MM.1S (cell line): ENCODE measurements around the gene BLOC1S4.

ENCODE experiments used
- DNase-seq: peaks from one replicate; pipeline ENCODE4 v3.0.0-alpha.2; 2015
- H2AFZ ChIP-seq: fragments of 300-600 bp; sonication (generic); 2 replicates; pipeline ENCODE4 v1.6.0; 2016; ENCODE audit warnings: antibody characterized with exemption, low read length
- H3F3A ChIP-seq: fragments of 300-600 bp; sonication (generic); 2 replicates; pipeline ENCODE4 v1.6.1; 2016; ENCODE audit warnings: mild to moderate bottlenecking, antibody characterized with exemption, low read length, moderate library complexity, mixed read lengths; ENCODE audit not compliant: insufficient read depth
- H3K27ac ChIP-seq: fragments of 300-600 bp; sonication (generic); 2 replicates; pipeline ENCODE4 v1.5.1; 2016; ENCODE audit warnings: mild to moderate bottlenecking, low read length
- H3K27me3 ChIP-seq: fragments of 300-600 bp; sonication (generic); replicated peaks from 2 replicates; pipeline ENCODE4 v1.6.0; 2016; ENCODE audit warnings: low read length; ENCODE audit not compliant: insufficient read depth
- H3K36me3 ChIP-seq: fragments of 300-600 bp; sonication (generic); replicated peaks from 2 replicates; pipeline ENCODE4 v1.6.1; 2016; ENCODE audit warnings: mild to moderate bottlenecking, low read length, mixed read lengths; ENCODE audit not compliant: insufficient read depth
- H3K4me1 ChIP-seq: fragments of 300-600 bp; sonication (generic); 2 replicates; pipeline ENCODE4 v1.6.1; 2016; ENCODE audit warnings: low read length, mixed read lengths
- H3K4me2 ChIP-seq: fragments of 300-600 bp; sonication (generic); 2 replicates; pipeline ENCODE4 v1.6.0; 2016; ENCODE audit warnings: low read depth, low read length
- H3K4me3 ChIP-seq: fragments of 300-600 bp; sonication (generic); 2 replicates; pipeline ENCODE4 v1.5.1; 2016; ENCODE audit warnings: low read length, mixed read lengths
- H3K79me2 ChIP-seq: fragments of 300-600 bp; sonication (generic); 2 replicates; pipeline ENCODE4 v1.6.1; 2016; ENCODE audit warnings: mixed run types, low read length, mixed read lengths
- H3K9ac ChIP-seq: fragments of 300-600 bp; sonication (generic); 2 replicates; pipeline ENCODE4 v1.6.1; 2016; ENCODE audit warnings: low read length, mixed read lengths
- H3K9me2 ChIP-seq: fragments of 300-600 bp; sonication (generic); replicated peaks from 2 replicates; pipeline ENCODE4 v1.6.1; 2016; ENCODE audit warnings: mild to moderate bottlenecking, low read length, mixed read lengths; ENCODE audit not compliant: insufficient read depth
- H3K9me3 ChIP-seq: fragments of 300-600 bp; sonication (generic); replicated peaks from 2 replicates; pipeline ENCODE4 v1.6.1; 2016; ENCODE audit warnings: mild to moderate bottlenecking, low read length, mixed read lengths; ENCODE audit not compliant: insufficient read depth
- H4K20me1 ChIP-seq: fragments of 300-600 bp; sonication (generic); 2 replicates; pipeline ENCODE4 v1.6.1; 2016; ENCODE audit warnings: mild to moderate bottlenecking, low read length, moderate library complexity, mixed read lengths; ENCODE audit not compliant: insufficient read depth
- EZH2 ChIP-seq: fragments of 300-600 bp; sonication (generic); optimal IDR thresholded peaks from 2 replicates; pipeline ENCODE3; 2017; ENCODE audit warnings: low read depth, mild to moderate bottlenecking, antibody characterized with exemption, low read length, mixed read lengths
- EZH2phosphoT487 ChIP-seq: fragments of 300-600 bp; sonication (generic); IDR thresholded peaks from 2 replicates; pipeline ENCODE4 v1.6.1; 2018; ENCODE audit warnings: antibody characterized with exemption, low read length
- TF ChIP-seq, protein P1 (sequence below): fragments of 300-600 bp; sonication (generic); IDR thresholded peaks from 2 replicates; pipeline ENCODE4 v1.5.1; 2016; ENCODE audit warnings: antibody characterized with exemption, low read length, mixed read lengths

Gene BLOC1S4

DNA sequence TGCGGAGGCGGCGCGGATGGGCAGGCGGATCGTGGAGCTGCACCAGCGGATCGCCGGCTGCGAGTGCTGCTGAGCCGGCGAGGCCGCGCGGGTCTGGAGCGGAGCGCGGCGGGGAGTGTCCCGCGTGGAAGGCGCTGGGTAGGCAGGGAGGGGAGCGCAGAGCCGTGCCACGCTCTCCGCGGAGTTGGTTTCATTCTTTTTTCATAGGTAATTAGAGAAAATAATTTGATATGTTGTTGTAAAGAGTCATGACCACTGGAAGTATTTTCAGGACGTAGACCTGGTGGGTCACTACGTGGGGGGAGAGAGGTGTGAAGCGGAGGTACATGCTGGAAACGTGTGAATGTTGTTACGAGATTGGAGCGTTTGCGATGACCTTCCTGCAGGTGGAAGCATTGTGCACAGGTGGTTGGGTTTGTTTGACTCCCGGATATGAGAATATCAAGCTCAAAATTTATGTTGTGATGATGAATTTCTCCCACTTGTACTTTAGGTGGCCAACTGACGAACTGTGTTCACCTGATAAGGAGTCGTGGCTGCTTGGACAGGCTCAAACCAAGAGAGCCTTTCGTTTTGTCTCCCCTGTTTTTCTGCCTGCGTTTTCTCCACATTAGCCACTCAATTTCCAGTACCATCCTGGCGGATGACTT is 41.3 kb upstream of the BLOC1S4 start:
- Histone ChIP-seq H3K9me3 (no peaks in the 10 kb centered on the region), H2AFZ (peak overlapping the region; percentile 46), H3K27me3 (no peaks in the 10 kb centered on the region; the same call in 1 of the 2 replicates), H3K9me2 (no peaks in the 10 kb centered on the region), H3K4me1 (peaks cover 5% of the 10 kb centered on the region; the same call in 1 of the 2 replicates), H3F3A (no peaks in the 10 kb centered on the region), H3K36me3 (no peaks in the 10 kb centered on the region), H3K4me2 (peak overlapping the region; percentile 83), H3K79me2 (peaks cover 18% of the 10 kb centered on the region), H3K27ac (no peak overlapping the region), H3K9ac (peak overlapping the region; percentile 58; the same call in 1 of the 2 replicates), H4K20me1 (no peaks in the 10 kb centered on the region), H3K4me3 (peak overlapping the region; percentile 68)
- DNase-seq = peak; percentile 68
- TF ChIP-seq, protein P1, sequence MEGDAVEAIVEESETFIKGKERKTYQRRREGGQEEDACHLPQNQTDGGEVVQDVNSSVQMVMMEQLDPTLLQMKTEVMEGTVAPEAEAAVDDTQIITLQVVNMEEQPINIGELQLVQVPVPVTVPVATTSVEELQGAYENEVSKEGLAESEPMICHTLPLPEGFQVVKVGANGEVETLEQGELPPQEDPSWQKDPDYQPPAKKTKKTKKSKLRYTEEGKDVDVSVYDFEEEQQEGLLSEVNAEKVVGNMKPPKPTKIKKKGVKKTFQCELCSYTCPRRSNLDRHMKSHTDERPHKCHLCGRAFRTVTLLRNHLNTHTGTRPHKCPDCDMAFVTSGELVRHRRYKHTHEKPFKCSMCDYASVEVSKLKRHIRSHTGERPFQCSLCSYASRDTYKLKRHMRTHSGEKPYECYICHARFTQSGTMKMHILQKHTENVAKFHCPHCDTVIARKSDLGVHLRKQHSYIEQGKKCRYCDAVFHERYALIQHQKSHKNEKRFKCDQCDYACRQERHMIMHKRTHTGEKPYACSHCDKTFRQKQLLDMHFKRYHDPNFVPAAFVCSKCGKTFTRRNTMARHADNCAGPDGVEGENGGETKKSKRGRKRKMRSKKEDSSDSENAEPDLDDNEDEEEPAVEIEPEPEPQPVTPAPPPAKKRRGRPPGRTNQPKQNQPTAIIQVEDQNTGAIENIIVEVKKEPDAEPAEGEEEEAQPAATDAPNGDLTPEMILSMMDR = peak; percentile 52
- TF ChIP-seq EZH2phosphoT487 (no peak), EZH2 (no peak)

DNA sequence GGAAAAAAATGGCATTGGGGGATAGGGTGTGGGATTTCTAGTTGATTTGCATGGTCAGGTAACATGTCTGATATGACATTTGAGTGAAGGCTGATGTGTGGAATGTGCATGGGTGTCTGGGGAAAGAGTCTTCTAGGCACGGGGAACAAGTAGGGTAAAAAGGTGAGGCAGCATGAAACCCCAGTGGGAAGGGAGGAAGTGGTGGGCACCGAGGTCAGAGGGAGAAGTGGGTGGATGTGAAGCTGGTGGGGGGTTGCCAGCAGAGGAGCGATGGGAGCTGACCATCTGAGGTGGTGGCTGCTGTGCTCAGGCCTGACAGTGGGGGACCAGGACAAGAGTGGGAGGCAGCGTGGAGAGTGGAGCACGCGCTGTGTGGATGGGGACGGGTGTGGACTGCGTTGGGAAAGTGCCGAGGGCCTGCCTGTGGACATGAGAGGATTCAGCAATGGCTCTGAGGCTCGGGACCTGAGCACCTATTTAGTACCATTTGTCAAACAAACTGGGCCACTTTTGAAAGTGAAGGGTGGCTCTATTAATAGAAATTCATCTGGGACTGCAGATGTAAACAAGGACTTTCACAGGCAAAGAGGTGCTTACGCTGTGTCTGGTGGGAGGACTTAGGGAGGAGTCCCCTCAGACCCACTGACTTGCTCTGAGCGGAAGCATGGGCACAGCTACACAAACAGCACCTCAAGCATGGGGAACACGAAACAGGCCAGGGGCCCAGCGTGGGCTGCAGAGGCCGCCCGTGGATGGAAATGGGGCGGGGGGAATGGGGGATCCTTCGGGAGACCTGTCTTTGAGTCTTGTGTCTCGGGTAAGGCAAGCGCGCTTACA is 39.0 kb upstream of the BLOC1S4 start:
- H3K4me3 ChIP-seq = no peak overlapping the region
- no peaks in the 10 kb centered on the region for H3K9me2 ChIP-seq

GRCh38 chr4:6680372-6681034 is 35.5 kb upstream of the BLOC1S4 start:
- TF ChIP-seq, protein P1 = no peak
- Histone ChIP-seq H3K79me2 (peaks cover 9% of the 10 kb centered on the region), H3K27me3 (peaks cover 8% of the 10 kb centered on the region), H2AFZ (no peak overlapping the region), H3K9ac (no peak overlapping the region), H4K20me1 (no peaks in the 10 kb centered on the region), H3K9me3 (no peaks in the 10 kb centered on the region), H3K4me3 (no peak overlapping the region), H3F3A (no peaks in the 10 kb centered on the region), H3K27ac (no peak overlapping the region), H3K4me1 (peaks cover 5% of the 10 kb centered on the region; the same call in 1 of the 2 replicates), H3K36me3 (no peaks in the 10 kb centered on the region), H3K9me2 (no peaks in the 10 kb centered on the region), H3K4me2 (no peak overlapping the region)
- no peak for DNase-seq

More for the DNA sequence above, 39.0 kb upstream of the BLOC1S4 start:
- DNase-seq = no peak
- TF ChIP-seq, protein P1 = no peak
- TF ChIP-seq EZH2phosphoT487 (no peak), EZH2 (no peak)
- Histone ChIP-seq H3K9ac (no peak overlapping the region), H3K79me2 (peaks cover 18% of the 10 kb centered on the region), H3K36me3 (no peaks in the 10 kb centered on the region), H3K4me1 (peaks cover 5% of the 10 kb centered on the region; the same call in 1 of the 2 replicates), H3K4me2 (no peak overlapping the region), H3K9me3 (no peaks in the 10 kb centered on the region), H4K20me1 (no peaks in the 10 kb centered on the region), H2AFZ (no peak overlapping the region), H3K27ac (no peak overlapping the region), H3K27me3 (no peaks in the 10 kb centered on the region), H3F3A (no peaks in the 10 kb centered on the region)
